Right atrium auricular region (tissue), 2 donors: Measurements from ENCODE around the gene ZNF488. TPM values are rescaled to one million over a fixed set of nuclear protein-coding genes. Genes with fewer than 3 reads are reported as not detected.

Experiments used
- DNase-seq: peaks from one replicate; pipeline ENCODE4 v3.0.0-alpha.2; 2019; ENCODE audit warnings: low spot score
- H3K27ac ChIP-seq, 2 donors: fragments of 200-600 bp; sonication (generic); 1 replicate in 1 of 2; 2 replicates in 1 of 2; pipeline ENCODE4 v1.5.1; 2016 to 2019
- H3K27me3 ChIP-seq, 2 donors: fragments of 200-600 bp; sonication (generic); one replicate each; pipeline versions ENCODE4 v1.5.1 to v1.6.0; 2017 to 2019
- H3K36me3 ChIP-seq: fragments of 200-600 bp; sonication (generic); one replicate; pipeline ENCODE4 v1.5.1; 2016
- H3K4me1 ChIP-seq, 2 donors: fragments of 200-600 bp; sonication (generic); one replicate each; pipeline versions ENCODE4 v1.5.1 to v1.6.0; 2017 to 2019
- H3K4me3 ChIP-seq, 2 donors: fragments of 200-600 bp; sonication (generic); 1 replicate in 1 of 2; 2 replicates in 1 of 2; pipeline ENCODE4 v1.5.1; 2017 to 2019; ENCODE audit warnings: mild to moderate bottlenecking in 1 of 2, moderate library complexity in 1 of 2
- H3K9me3 ChIP-seq, 2 donors: fragments of 200-600 bp; sonication (generic); one replicate each; pipeline ENCODE4 v1.5.1; 2019
- CTCF ChIP-seq, 2 donors: fragments of 200-600 bp; sonication (generic); IDR thresholded peaks; one replicate each; pipeline ENCODE4 v1.5.1; 2019; ENCODE audit warnings: antibody characterized with exemption in 2 of 2
- total RNA-seq, 2 donors: library from RNA; depleted of rRNA; stranded (reverse); fragments of >200 nt; gene quantifications; one replicate each; pipeline ENCODE4 v1.1.0, GENCODE V29; 2016

Gene ZNF488
- total RNA-seq, 2 donors from 2014 or later: not detected

- Histone ChIP-seq H3K36me3 (no peaks in the 10 kb centered on the region), H3K4me3 (no peak overlapping the region), H3K27ac (no peak overlapping the region), H3K27me3 (no peaks in the 10 kb centered on the region), H3K4me1 (peaks cover 0 to 14% of the 10 kb centered on the region in 2 donors), H3K9me3 (no peaks in the 10 kb centered on the region)
- no peak for TF ChIP-seq CTCF (IDR thresholded peaks at IDR 0.05)
- no peak for DNase-seq
Measured at GRCh38 chr10:47330366-47330765, 53.7 kb downstream of the ZNF488 start.

- H3K36me3 ChIP-seq: no peaks in the 10 kb centered on the region
Measured at GRCh38 chr10:47329855-47330254, 54.2 kb downstream of the ZNF488 start.

GRCh38 chr10:47326927-47327330 is 57.2 kb downstream of the ZNF488 start:
- no peaks in the 10 kb centered on the region for H3K27me3 ChIP-seq

More at GRCh38 chr10:47329855-47330254, 54.2 kb downstream of the ZNF488 start:
- Histone ChIP-seq H3K4me1 (peaks cover 0 to 14% of the 10 kb centered on the region in 2 donors), H3K9me3 (no peaks in the 10 kb centered on the region), H3K27ac (no peak overlapping the region), H3K27me3 (no peaks in the 10 kb centered on the region), H3K4me3 (no peak overlapping the region)
- no peak for DNase-seq
- TF ChIP-seq CTCF (IDR thresholded peaks at IDR 0.05): no peak

GRCh38 chr10:47326306-47326926 is 57.7 kb downstream of the ZNF488 start:
- Histone ChIP-seq H3K36me3 (no peaks in the 10 kb centered on the region), H3K4me3 (no peak overlapping the region), H3K27ac (no peak overlapping the region), H3K9me3 (no peaks in the 10 kb centered on the region), H3K27me3 (no peaks in the 10 kb centered on the region), H3K4me1 (peaks cover 0 to 27% of the 10 kb centered on the region in 2 donors)
- no peak for DNase-seq
- TF ChIP-seq CTCF (IDR thresholded peaks at IDR 0.05): no peak

More at GRCh38 chr10:47326927-47327330, 57.2 kb downstream of the ZNF488 start:
- no peaks in the 10 kb centered on the region for H3K9me3 ChIP-seq
- no peak overlapping the region for H3K4me3 ChIP-seq
- no peak for TF ChIP-seq CTCF (IDR thresholded peaks at IDR 0.05)
- no peak overlapping the region for H3K27ac ChIP-seq
- no peaks in the 10 kb centered on the region for H3K36me3 ChIP-seq
- no peak for DNase-seq
- H3K4me1 ChIP-seq: peaks cover 0 to 27% of the 10 kb centered on the region in 2 donors

- no peak overlapping the region for H3K4me3 ChIP-seq
Measured at GRCh38 chr10:47325303-47326291, 58.5 kb downstream of the ZNF488 start.

More at GRCh38 chr10:47325303-47326291, 58.5 kb downstream of the ZNF488 start:
- no peak for DNase-seq
- H3K4me1 ChIP-seq: peaks cover 0 to 27% of the 10 kb centered on the region in 2 donors
- H3K27me3 ChIP-seq: no peaks in the 10 kb centered on the region
- TF ChIP-seq CTCF (IDR thresholded peaks at IDR 0.05): no peak
- no peaks in the 10 kb centered on the region for H3K9me3 ChIP-seq
- H3K36me3 ChIP-seq: no peaks in the 10 kb centered on the region
- H3K27ac ChIP-seq: no peak overlapping the region
